ENCODE measurements around the gene DUSP22. TPM values are rescaled to one million over a fixed set of nuclear protein-coding genes. Genes with fewer than 3 reads are reported as not detected.

DUSP22 gene
- total and polyA plus RNA-seq, 2 donors (not counting 1 experiment from before 2014, with no cell fraction given) = 10.9 to 13.7 TPM

- H3K79me2 ChIP-seq (ENCODE audit: control insufficient read depth, insufficient read depth, low read length) = no peaks in the 10 kb centered on the region
- H3K36me3 ChIP-seq (ENCODE audit: control insufficient read depth, insufficient read depth, low read length) = no peaks in the 10 kb centered on the region
- H3K9me3 ChIP-seq (ENCODE audit: control insufficient read depth, insufficient read depth, low read depth, low read length) = no peaks in the 10 kb centered on the region
- no peak overlapping the region for H2AFZ ChIP-seq (ENCODE audit: low read length)
- no peak overlapping the region for H3K27ac ChIP-seq (ENCODE audit: insufficient read depth, low read length)
- no peak overlapping the region for H3K9ac ChIP-seq (ENCODE audit: insufficient read depth, low read length)
- peak in 1 of 2 donors; percentile 6 for DNase-seq (ENCODE audit: low read depth in 2 of 2)
- no peaks in the 10 kb centered on the region for H3K4me1 ChIP-seq (ENCODE audit: control insufficient read depth, extremely low read depth, insufficient read depth, low read length)
- H3K4me3 ChIP-seq (replicated peaks in 1 of 4; ENCODE audit: control extremely low read depth in 1 of 4, insufficient read depth in 1 of 4, low read depth in 3 of 4, low read length in 4 of 4) = no peak overlapping the region
- H3K4me2 ChIP-seq (ENCODE audit: extremely low read depth, insufficient read depth, low read length) = no peak overlapping the region
- no peaks in the 10 kb centered on the region for H4K20me1 ChIP-seq (ENCODE audit: control insufficient read depth, extremely low read depth, insufficient read depth, low read length)
- TF ChIP-seq EZH2 (IDR thresholded peaks at IDR 0.05; ENCODE audit: low read length, missing control alignments) (peak; percentile 64), CTCF (conservative IDR thresholded peaks at IDR 0.05 in 1 of 2, IDR thresholded peaks at IDR 0.05 in 1 of 2; ENCODE audit: low read depth in 1 of 2, low read length in 2 of 2) (no peak)
- peaks cover 54% of the 10 kb centered on the region for H3K27me3 ChIP-seq (ENCODE audit: control insufficient read depth, insufficient read depth, low read length)
Measured at GRCh38 chr6:392441-393390, 100.4 kb downstream of the DUSP22 start.

- no peaks in the 10 kb centered on the region for H4K20me1 ChIP-seq (ENCODE audit: control insufficient read depth, extremely low read depth, insufficient read depth, low read length)
- no peaks in the 10 kb centered on the region for H3K4me1 ChIP-seq (ENCODE audit: control insufficient read depth, extremely low read depth, insufficient read depth, low read length)
- no peaks in the 10 kb centered on the region for H3K9me3 ChIP-seq (ENCODE audit: control insufficient read depth, insufficient read depth, low read depth, low read length)
- no peak overlapping the region for H3K4me2 ChIP-seq (ENCODE audit: extremely low read depth, insufficient read depth, low read length)
- no peak overlapping the region for H3K27ac ChIP-seq (ENCODE audit: insufficient read depth, low read length)
- H3K9ac ChIP-seq (ENCODE audit: insufficient read depth, low read length) = no peak overlapping the region
- DNase-seq (ENCODE audit: low read depth in 2 of 2) = no peak
- no peak overlapping the region for H3K4me3 ChIP-seq (replicated peaks in 1 of 4; ENCODE audit: control extremely low read depth in 1 of 4, insufficient read depth in 1 of 4, low read depth in 3 of 4, low read length in 4 of 4)
- TF ChIP-seq CTCF (conservative IDR thresholded peaks at IDR 0.05 in 1 of 2, IDR thresholded peaks at IDR 0.05 in 1 of 2; ENCODE audit: low read depth in 1 of 2, low read length in 2 of 2) (no peak), EZH2 (IDR thresholded peaks at IDR 0.05; ENCODE audit: low read length, missing control alignments) (peak; percentile 83)
- no peak overlapping the region for H2AFZ ChIP-seq (ENCODE audit: low read length)
- H3K79me2 ChIP-seq (ENCODE audit: control insufficient read depth, insufficient read depth, low read length) = no peaks in the 10 kb centered on the region
- H3K36me3 ChIP-seq (ENCODE audit: control insufficient read depth, insufficient read depth, low read length) = no peaks in the 10 kb centered on the region
- peaks cover 54% of the 10 kb centered on the region for H3K27me3 ChIP-seq (ENCODE audit: control insufficient read depth, insufficient read depth, low read length)
Measured at GRCh38 chr6:393391-394221, 101.3 kb downstream of the DUSP22 start.
